RPMI7951 (cell line): Measurements from ENCODE around the gene LMBR1. TPM values are rescaled to one million over a fixed set of nuclear protein-coding genes. Genes with fewer than 3 reads are reported as not detected.

Experiments
- total RNA-seq: library from RNA; depleted of rRNA; stranded (reverse); fragments of >200 nt; shearing (Covaris generic); gene quantifications from 2 replicates; pipeline ENCODE4 v1.2.3, GENCODE V29; 2014; rRNA removed

LMBR1 gene
- total RNA-seq, 1 experiment from 2014 or later = 54.8 TPM

Other genes with a start within 250 kb of the LMBR1 start
- 11.8 and 18.1 TPM in 2 replicates for gene NOM1, start 56.5 kb upstream of the LMBR1 start, total RNA-seq
- gene MNX1, start 117.5 kb upstream of the LMBR1 start, total RNA-seq = 1.8 and 2.0 TPM in 2 replicates
- gene UBE3C, start 245.7 kb upstream of the LMBR1 start, total RNA-seq = 73.1 and 78.4 TPM in 2 replicates